Hematopoietic multipotent progenitor cell treated with erythropoietin and hydrocortisone succinate and interleukin-3 and kit ligand, for 15 days (in vitro differentiated cells): ENCODE data around the gene ACSL1.

Source experiments
- DNase-seq: peaks from one replicate; pipeline ENCODE4 v3.0.0-alpha.2; 2015; ENCODE audit warnings: low spot score

The ACSL1 gene

DNA sequence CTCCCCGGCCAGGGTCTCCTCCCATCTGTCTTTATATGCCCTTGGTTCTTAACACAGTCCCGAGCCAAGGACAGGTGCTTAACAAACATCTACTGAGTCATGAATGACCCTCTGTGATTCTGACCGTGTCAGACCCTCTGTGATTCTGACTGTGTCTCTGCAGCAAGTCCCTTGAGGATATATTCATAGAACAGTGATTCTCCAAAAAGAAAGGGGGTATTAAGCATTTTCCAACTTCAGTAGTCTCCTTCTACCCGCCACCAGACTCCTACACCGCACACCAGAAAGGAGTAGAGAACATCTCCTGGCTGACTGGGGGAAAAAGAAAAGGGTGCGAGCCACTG is 13.6 kb downstream of the ACSL1 start:
- no peak for DNase-seq

DNA sequence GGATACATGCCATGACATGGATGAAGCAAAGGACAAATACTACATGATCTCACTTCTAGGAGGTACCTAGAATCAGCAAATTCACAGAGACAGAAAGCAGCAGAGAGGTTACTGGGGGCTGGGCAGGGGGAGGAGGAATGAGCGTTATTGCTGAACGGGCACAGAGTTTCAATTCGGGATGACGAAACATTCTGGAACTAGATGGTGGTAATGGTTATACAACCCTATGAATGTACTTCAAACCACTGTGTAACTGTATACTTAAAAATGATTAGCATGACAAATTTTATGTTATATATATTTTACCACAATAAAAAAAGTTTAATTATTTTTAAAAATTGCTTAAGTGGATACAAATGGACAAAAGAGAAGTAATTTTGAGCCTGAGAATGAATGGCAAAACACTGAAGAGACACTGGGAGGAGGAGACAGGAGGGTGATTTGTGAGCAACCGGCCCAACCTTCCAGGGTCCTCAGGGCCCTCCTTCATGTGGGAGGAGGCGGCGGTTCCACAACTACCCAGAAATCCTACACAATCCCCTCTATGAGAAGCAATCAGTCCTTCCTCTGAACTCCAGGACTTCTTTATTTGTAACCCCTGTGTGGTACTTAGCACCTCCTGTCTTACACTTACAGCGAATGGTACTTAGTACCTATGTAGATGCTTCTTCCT is 14.1 kb downstream of the ACSL1 start:
- DNase-seq: no peak

DNA sequence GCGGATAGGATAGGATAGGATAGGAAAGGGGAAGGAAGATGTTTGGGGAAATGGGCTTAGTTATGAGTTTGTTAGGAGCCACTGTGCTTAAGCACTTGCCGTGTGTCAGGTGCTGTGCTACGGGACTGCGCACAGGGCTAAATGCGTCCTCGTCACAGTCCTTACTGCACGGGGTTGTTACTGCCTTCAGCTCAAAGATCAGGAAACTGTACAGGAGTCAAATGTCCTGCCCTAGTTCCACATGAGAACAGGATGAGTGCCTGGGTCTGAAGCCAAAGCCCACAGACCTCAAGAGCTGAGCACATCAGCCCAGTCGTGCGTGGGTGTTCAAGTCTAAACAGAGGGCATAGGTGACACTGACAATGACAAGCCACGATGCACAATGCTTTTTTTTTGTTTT is 15.0 kb downstream of the ACSL1 start:
- DNase-seq: no peak

DNA sequence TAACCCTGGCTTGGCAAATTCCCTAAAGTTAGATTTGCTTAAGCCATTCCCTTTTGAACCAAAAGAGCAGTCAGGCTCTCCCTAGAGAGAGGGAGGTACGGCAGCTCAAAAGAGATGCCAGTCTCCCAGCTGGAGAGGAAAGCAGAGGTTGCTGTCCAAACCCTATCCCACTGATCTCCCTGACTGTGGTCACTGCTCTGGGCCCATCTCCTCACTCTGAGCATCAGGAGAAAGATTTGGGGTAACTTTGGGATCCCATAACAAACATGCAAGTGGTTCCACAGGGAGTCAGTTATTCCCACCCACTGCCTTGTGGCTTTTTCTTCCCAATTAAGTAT is 17.1 kb downstream of the ACSL1 start:
- no peak for DNase-seq

DNA sequence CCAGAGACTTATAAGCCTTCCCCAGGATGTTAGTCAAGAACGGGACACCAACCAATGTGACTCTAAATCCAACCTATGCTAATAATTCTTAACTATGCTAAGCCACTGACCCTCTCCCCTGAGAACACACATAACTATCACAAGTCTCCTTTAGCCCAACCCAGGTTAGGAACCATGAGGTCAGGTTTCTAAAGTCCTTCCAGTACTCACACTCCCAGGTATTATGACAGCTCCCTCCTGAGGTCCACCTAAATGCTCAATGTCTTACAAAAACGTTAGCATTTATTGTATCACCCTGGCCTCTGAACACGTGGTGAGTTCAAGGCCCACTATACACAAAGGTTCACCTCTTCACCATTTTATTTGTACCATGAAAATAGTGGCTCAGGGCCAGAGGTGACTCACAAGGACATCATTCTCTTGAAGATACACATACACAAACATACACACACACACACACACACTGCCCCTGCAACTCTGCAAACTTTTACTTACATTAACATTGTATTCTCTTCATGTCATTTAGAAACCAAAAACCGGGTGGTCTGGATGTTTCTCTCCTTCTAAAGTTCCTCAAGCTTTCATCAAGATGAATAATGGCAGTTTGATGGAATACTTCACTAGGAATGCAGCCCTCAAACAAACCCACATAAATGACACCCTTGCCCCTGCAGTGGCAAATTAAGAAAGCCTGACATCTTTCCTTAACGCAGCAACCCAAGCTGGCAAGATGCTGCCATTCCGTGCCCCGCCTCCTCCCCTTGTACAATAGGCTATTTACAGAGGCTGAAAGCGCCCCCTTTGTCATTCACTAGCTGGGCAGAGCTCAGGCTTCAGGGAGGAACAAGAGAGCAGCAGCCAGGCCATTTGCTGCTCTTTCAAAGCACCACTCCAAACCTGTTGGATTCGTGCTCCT is 17.7 kb downstream of the ACSL1 start:
- DNase-seq: no peak

DNA sequence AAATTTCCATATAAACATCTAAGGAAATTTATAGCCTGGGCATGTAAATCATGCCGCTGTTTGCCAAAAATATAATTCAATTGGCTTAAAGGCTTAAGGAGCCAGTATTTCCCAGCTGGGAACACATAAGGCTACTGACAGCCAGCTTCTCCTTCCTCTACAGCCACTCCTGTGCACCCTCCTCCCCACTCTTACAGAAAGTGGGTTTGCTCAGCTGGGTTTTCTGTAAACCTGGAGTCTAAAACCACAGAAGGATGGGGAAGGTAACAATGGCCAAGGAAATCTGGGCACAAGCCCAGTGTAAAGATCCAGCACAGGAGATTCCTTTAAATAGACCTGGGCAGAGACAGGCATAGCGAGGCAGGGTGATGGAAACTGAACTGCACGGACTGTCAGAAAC is 18.5 kb downstream of the ACSL1 start:
- DNase-seq: no peak

DNA sequence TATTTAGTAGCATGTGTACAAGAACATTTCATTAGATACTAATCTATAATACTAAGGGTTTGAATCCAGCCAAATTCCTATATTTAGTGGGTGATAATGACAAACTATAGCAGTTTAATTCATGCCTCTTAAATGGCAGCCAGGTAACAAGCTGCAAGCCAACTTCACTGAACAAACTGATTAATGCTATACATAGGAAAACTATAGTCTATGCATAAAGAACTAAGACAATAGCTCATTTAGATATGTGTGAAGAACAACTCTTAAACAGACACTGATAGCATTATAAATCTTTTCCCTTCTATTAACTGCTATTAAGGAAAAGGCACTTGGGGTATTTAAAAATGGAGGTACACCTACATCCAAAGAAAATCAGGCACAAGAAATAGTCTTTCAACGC is 19.1 kb downstream of the ACSL1 start:
- no peak for DNase-seq

DNA sequence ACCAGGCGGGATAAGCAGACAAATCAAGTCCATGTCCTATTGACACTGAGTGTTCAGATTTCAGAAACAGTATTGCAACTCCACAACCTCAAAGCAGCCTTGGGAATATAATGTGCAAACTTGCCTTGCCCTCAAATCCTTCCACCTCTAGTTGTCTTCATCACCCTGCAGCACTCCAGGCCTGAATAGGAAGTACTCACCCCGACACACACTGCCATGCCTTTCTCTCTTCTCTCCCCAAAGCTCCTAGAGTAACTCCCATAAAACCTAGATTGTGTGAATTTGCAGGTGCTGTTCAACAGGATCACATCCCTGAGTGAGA is 19.6 kb downstream of the ACSL1 start:
- DNase-seq: no peak

DNA sequence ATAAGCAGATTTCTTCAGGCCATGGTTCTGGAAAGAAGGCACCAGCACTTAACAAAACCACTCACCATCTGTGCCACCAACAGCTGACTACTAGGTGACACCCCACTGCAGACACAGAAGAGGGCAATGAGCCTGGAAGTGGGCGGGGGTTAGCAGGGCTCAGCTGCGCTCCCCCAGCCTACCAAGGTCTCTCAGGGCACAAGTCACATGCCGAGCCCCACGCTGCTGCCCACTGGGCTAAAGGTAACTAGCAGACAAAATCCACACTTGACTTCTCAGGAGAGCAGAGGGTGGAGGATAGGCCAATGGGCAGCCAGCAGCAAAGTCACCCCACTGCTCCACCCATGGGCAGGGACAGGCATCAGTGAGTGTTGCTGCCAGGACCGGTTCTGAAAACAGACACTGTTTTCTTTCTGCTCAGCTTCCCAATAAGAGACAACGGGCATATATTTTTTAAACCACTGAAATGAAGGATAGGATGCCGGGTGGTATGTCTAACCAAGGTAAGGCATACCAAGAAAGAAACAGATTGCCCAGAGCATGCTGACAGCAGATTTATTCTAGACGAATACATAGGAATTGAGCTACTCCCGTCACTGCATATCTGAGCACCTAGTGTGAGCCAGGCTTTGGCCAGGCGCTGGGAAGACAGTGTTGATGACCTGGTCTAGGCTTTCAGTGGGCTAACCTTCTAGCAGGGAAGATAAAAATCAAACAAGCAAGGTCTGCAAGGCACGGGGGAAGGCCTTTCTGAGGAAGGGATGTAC is 20.1 kb downstream of the ACSL1 start:
- DNase-seq: peak; percentile 69

DNA sequence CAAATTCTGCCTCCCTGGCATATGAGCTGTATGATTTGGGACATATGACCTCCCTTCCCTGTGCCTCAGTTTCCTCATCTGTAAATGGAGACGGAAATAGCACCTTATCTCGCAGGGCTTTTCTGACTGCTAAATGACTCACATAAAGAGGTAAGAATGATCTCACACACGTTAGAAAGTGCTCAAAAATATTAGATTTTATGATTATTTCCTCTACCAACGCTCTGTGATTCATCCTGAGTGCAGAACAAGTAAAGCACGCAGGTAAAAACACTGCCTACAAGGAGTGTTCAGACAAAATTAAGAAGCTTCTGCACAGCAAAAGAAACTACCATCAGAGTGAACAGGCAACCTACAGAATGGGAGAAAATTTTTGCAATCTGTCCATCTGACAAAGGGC is 21.1 kb downstream of the ACSL1 start:
- DNase-seq: no peak

DNA sequence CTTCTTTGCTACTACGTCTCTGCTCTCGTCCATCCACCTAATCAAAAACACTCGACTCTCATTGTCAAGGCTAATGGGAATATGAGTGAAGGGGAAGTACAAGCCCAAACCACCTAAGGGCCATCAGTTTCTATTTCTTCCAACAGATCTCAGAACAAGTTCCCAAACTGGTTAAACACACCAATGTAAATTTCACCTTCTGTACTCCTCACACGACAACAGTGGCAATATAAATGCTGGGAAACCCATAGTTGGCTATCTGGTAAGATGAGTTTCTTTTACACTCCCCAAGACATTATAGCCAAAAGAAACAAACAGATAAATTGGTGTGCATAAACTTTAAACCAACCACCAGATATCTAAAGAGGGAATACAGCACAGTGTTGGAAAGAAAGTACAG is 21.9 kb downstream of the ACSL1 start:
- no peak for DNase-seq

DNA sequence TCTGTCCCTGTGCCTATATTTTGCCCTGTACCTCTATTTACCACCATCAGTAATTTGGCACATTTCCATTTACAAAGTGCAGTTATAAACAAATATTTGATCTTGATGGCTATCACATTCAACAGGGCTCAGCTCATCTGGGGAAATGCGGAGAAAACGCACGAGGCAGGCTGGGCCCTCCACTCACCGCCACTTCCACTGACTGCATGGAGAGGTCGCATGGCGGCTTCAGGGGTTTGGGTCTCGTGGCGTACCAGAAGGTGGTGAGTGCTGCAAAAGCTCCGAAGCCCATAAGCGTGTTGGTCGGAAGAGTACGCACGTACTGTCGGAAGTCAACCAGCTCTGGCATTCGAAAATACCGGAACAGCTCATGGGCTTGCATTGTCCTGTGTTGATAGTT is 22.6 kb downstream of the ACSL1 start:
- DNase-seq: no peak

DNA sequence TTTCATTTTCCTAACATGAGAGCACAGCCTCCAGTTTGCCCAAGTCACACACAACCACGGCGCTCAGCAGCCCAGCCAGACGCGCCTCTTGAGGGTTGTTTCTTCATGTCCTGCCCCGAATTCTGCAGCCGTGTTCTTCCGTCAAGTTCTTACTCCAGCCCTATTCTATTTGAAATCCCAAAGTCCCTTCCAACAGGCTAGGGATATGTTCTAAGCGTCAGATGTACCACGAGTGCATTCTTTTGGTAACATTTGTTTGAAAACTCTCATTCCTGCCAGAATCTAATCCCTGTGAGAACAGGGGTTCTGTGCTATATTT is 23.1 kb downstream of the ACSL1 start:
- no peak for DNase-seq

DNA sequence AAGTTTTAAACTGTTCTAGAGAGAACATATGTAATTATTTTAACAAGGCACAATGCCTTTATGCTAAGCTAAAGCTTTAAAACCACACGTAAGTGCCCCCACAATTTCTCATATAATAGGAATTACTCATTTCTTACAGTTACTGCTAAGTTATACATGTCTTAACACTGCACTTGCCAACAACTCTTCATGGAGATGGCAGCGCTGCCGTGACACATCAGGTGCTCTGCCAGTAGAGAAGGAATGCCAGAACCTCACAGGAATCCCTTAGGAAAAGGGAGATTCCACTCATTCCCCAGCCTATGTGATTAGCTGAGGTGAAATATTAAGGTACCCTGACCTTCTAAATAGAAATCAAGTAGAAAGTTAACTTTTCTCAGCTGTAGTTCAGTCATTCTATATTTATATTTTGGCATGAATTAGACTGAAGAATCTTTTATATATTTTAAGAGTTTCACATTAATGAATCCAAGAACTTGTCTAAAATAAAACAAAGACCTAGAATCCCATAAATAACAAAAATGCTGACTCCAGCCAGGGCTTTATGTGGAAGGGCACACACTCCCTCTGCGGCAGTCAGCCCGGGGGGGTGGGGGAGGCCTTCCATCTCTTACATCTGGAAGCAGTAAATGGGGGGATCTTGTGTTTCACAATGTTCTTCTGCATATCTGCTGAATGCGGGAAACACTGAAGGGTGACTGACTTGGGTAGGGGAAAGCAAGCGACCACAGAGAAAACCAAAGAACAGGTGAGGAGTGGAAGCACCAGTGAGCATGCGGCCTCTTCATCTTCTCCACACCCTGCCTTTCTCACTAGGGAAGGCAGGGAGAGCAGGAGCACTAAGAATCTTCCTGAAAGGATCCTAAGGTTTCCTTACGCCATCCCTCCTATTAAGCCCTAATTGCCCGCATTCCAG is 23.7 kb downstream of the ACSL1 start:
- no peak for DNase-seq

DNA sequence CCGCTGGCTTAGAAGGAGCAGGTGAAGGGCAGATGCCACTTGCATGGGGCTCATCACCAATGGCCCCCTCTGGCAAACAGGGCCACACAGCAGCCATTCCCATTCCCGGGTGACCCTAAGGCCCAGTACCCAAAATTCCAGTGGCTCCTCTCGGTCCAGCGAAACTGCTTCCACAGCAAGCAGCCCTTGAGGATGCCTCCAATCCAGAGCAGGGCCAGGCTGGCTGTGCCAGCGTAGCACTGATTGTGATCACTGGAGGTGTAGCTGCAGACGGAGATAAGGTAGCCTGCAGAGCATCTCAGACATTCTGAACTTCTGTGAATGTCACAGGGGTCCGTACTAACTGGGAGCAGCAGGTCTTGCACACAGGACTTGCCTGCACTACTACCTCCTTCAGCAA is 27.3 kb downstream of the ACSL1 start:
- no peak for DNase-seq

DNA sequence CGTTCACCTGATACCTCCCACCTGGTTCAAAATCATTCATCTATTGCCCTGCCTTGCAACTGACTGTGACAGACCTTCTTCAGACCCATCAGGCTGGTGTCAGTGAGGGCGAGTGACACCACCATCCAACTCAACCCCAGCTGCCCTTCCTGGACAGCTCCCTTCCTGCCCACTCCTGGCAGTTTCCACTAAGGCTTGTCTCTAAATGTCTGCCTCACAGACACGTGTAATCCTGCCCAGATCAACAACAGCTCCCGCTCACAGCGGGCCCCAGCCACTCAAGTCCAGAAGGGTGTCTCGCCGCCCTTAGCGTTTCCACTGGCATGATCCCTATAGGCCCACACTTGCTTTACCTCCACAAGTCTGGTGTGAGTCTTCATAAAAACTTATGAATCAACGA is 28.9 kb downstream of the ACSL1 start:
- no peak for DNase-seq

DNA sequence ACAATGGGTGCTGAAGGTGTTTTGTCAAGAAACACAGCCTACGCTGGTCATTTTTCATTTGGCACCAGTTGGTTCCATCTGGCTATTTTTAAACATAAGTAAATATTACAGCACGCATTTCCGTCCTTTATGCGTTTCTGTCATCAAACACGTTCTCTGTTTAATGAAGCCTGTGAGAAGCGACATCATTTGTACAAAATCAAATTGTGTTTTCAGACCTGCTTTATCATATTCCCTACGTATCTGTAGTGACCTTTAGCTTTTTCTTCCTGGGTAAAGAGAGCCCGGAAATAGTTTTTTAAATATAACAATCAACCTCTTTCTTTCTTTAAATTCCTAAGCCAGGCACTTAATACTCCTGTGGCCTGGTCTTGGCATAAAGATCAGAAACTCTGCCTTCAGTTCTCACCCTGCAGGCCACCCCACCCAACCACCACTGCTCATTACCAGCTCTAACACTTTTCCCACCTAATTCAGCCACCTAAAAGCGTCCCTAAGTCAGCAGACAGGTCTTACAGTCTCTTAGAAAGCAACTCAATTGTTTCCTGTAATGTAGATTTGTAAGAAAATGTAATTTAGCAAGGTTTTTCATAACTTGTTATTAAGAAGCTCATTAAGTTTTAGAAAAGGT is 30.4 kb downstream of the ACSL1 start:
- no peak for DNase-seq

DNA sequence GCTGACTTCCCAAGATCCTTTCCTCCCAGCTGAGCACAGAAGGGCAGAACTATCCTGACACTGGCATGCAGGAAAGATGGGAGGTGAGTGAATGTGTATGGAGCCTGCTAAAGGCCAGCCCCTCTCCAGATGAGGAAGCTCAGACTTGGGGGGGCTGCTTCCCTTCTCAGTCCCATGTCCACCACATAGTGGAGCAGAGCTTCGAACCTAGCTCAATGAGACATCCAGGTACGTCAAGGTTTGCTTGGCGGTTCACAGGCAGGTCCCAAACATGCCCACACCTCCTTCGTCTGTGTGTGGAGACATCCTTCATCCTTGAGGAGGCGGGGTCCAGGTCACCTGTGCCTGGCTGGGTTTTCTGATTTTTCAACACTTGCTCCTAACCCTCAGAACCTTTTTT is 31.3 kb downstream of the ACSL1 start:
- DNase-seq: no peak

DNA sequence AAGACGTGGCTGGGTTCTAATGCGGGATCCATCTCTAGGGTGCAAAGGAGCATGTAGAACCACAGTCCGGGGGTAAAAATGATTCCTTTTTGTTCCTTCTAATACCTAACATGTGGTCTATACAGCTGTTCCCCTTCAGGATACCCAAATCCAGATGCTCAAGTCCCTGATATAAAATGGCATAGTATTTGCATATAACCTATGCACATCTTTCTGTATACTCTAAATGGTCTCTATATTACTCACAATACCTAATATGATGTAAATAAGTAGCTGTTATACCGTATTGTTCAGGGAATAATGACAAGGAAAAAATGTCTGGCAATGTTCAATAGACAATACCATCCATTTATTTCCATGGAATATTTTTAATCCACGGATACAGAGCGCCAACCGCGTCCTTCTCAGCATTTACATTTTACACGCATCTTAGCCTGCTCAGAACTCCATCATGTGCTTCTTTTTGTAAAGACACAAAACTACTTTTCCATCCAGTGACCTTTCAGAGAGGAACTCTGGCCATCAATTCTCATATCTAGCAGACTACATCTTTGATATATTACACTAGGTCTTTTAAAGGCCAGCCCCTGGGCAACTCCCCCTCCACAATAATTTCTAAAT is 31.9 kb downstream of the ACSL1 start:
- DNase-seq: no peak

DNA sequence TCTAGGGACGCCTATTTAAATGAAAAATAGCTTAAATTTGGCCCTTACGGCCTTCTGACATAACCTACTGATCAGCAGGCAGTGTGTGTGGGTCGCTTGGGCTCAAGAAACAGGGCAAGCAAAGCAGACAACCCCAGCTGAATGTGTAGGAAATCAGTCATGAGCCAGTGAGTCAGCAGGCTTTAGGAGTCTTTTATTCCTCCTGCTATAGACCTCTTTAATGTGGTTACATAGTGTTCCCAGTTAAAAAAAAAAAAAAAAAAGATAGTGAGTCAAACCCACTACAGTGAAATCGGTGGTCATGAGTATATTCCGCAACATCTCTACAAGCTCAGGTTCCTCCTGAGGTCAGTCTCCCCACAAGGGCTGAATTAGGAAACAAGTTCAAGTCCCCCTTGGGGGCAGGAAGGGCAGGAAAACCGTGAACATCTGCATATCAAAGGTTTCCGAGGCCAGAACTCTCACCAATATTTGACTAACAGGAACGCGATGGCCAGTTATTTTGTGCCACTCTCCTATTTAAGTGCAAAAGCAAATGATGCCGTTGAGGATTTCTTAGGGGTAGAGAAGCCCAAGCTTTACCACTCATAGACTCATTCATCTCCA is 32.7 kb downstream of the ACSL1 start:
- DNase-seq: no peak

DNA sequence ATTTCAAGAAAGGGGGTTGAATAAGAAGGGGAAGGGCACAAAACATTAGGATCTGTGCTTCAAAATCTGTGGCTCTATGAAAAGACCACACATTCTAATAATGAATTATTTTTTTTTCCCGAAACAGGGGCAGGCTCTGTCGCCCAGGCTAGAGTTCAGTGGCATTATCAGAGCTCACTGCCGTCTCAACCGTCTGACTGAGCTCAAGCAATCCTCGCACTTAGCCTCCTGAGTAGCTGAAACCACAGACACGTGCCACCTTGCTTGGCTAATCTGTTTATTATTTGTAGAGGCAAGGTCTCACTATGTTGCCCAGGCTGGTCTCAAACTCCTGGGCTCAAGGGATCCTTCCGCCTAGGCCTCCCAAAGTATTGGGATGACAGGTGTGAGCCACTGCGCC is 33.4 kb downstream of the ACSL1 start:
- DNase-seq: no peak
